ENCODE results near the gene CELF2.

Gene CELF2

DNA sequence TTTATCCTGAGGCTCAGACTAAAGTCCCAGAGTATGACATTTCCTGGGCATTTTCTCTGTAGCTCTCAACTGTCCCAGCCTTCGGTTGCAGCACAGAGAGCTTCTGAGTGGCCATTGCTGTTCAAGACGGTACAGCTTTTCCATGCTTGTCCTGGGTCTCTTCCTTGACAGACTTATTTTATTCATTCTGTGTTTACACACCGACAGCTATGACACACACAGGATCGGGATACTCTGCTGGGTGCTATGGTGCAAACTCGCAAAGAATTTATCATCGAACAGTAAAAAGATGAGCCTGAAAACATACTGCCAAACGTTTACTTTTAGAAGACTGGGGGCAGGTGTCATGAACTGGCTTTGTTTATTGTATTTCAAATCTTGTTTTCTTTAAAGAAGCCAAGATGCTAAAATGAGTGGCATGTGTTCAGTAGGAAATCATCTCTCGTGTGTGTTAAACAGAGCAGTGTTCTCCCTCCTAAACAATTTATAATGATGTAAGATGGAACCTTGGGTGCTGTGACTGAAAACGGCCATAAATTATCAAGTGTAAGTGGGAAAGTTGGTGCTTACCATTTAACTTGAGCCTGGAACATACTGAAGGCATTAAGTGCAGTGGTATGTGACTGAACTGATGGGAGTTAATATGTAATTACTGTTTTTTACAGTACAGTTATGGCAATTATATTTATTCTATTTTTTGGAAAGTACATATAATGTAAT lies 120.8 kb downstream of the CELF2 start:
- DNase-seq = no peak

DNA sequence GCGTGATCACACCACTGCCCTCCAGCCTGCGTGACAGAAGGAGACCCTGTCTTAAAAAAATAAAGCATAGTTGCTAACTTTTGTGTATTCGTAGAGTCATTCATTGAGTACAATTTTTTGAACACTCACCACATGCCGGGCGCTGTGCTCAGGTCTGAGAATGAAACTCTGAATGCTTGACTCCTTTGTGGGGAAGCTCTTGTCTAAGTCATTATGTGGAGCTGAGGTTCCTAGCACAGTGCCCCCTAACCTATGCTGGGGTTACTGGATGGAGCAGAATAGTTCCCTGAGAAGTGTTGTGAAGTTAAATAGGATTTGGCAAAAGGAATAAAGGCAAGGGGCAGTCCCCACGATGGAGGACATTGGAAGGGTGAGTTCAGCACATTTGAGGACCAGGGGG lies 123.3 kb downstream of the CELF2 start:
- no peak for DNase-seq

DNA sequence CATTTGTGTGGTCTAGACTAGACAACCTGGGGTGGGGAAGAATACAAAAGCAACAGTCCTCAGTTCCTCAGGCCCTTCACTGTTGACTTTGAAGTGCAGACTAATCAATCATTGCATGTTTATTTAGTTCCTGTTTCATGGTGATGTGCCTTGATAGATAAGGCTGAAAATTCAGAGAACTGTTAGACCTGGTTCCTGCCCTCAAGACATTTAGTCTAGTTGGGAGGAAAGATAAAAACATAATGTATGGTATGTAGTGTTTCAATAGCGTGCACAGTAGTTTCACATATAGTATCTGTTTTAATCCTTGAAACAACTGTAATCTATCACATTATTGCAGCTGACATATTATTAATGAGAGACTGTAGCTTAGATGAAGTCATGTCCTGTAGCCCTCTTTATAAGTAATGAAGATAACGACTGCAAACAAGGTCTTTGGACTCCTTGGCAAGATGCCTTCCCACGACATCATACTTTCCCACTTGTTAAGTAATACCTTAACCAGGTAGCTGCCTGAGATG lies 124.0 kb downstream of the CELF2 start:
- DNase-seq = no peak

GRCh38 chr10:11142777-11143176 lies 125.1 kb downstream of the CELF2 start:
- DNase-seq = no peak

DNA sequence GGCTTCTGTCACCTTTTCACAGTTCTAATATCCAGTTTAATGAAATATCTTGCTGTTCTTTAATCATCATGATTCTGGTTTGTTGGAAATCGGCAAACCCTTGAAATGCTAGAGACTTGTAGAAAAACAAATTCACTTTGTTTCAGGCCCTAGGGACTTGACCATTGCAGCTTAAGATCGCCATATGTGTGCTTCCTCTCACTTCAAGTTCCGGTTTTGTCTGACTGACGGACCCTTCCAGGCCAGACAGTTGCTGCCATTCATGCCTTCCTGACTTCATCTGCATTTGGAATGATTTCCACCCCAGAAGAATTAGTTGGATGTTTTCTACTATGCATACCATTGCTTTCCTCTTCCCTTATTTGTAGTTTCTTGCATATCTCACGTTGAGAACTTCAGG lies 125.6 kb downstream of the CELF2 start:
- no peak for DNase-seq

DNA sequence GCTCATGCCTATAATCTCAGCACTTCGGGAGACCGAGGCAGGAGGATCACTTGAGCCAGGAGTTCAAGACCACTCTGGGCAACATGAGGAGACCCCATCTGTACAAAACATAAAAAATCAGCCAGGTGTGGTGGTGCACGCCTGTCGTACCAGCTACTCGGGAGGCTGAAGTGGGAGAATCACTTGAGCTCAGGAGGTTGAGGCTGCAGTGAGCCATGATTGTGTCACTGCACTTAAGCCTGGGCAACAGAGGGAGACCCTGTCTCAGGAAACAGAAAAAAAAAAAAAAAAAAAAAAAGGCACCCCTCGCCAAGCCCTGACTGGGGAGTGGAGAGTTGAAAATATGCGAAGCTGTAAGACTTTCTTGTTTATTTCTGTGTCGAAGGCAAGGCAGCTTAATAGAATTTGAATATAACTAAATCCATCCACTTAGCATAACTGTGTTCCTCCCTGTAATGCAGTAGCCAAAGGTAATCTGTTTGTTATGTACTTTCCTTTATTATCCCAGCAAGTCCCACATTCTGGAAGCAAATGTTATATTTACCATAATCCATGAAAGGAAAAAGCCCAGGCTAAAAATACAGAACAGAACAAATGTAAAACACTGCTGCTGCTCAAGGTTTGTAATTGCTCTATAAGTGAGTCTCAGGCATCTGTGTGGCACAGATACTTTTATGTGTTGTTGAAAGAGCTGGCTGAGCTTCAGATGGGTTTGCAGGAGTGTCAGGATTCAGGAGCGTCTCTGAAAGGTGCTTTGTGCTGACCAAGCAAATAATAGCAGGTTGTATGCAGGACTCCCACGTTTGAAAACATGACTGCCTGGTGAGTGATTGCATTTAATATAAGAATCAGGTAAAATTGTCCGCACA lies 127.2 kb downstream of the CELF2 start:
- no peak for DNase-seq

DNA sequence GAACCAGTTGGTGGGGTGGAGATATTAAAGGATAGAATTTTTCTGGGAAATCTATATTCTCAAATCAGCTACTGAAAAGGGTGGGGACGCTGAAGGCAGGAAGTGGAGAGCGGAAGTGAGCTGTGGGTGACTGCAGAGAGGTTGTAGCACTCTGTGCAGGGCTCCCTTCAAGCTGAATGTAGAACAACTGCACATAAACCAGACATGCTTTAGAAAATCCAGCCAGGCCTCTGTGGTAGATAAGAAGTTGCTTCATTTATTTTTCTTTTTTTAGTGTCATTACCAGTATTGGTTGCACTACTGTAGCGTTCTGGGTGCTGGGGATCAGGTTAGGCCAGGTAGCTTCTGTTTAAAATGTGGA lies 127.8 kb downstream of the CELF2 start:
- DNase-seq = no peak

- DNase-seq = no peak
Observed at GRCh38 chr10:11146402-11147171, 128.9 kb downstream of the CELF2 start.

DNA sequence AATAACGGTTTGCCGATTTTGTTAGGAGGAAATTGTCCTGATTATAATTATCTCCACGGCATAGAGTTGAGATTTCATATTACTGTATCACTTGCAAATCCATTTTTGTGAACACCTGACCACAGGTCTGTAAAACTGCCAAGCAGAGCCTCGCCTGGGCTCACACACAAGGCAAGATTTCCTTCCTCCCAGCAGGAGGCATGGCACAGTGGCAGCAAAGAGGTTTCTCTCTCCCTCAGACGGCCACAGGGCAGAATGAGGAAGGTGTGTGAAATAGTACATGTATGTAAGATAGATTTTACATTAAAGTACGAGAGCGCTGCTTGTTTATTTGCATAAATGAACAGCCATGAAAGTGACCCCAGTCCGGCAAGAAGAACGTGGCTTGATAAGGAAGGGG lies 130.1 kb downstream of the CELF2 start:
- DNase-seq = no peak

DNA sequence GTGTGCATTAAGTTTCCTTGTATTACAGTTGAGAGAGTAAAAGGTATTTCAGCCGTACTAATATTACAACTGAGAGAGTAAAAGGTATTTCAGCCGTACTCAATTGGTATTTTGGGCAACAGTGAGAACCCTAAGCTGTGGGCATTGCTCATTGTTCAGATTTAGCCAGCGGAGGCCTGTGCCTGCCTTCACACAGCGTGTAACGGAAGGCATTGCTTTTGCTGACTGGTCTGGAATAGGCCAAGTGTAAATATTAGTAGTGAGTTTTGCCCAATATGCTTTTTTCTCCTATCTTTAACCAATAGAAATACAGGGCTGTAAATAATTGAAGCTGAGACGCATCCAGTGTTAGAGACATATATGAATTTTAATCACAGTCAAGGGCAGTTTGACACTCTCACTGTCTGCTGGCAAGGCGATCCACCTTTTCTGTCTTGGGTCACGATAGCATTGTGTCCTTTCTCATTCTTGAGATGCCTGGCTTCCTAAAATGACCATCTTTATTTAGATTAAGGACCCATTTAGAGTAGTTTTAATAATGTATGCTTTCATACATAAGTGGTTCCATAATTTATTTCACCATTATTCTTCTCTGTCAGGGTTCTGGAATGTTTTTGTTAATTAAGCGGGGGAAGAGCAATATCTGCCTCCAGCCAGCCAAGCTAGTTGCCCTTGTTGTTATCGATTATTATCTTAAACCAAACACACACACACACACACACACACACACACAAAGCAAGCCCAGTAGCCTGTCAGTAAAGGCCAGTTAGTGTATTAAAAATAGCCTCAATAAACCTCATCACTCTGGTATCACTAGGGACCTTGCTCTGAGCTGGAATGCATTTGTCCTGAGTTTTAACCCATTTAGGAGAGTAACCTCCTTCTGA lies 130.7 kb downstream of the CELF2 start:
- no peak for DNase-seq

- no peak for DNase-seq
Observed at GRCh38 chr10:11149807-11150141, 132.1 kb downstream of the CELF2 start.

DNA sequence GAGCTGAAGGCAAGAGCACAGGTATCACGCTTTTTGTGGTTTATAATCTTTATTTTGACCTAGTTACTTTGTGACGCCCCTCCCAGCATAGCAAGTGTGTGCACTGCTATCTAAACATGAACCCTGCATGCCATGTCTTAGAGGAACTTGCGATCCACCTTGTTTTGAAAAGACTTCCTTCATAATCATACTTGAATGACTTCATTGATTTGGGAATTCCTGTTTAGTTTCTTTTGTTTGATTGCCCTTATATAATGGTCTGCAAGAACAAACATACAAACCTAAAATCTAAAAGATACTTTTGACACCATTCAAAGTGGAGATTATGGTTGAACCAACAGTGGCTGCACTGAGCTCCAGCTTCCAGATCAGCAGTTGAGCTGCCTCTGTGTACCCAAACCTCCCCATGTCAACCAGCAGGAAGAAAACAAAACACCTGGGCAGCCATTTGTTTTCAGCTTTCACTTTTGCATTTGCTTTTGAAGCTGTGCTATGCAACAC lies 132.6 kb downstream of the CELF2 start:
- no peak for DNase-seq

- DNase-seq = no peak
Observed at GRCh38 chr10:11150879-11151415, 133.3 kb downstream of the CELF2 start.

GRCh38 chr10:11152801-11153200 lies 135.1 kb downstream of the CELF2 start:
- DNase-seq = no peak

DNA sequence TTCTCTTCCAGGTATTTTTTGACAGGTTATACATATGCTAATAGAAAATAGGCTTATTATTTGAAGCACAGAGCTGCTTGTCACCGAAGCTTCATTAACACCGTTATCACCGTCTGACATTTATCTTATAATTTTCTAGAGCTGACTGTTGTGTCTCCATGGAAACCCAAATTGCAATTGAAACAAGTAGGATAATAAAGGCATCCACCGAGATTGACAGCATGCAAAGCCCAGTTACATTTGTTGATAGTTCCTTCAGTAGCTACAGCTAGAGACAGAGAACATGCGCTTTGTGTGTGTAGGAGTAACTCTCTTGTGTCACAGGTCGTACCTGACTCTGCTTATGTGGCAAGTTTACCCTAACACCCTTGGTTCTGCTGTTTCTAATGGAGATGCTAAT lies 135.6 kb downstream of the CELF2 start:
- DNase-seq = no peak

DNA sequence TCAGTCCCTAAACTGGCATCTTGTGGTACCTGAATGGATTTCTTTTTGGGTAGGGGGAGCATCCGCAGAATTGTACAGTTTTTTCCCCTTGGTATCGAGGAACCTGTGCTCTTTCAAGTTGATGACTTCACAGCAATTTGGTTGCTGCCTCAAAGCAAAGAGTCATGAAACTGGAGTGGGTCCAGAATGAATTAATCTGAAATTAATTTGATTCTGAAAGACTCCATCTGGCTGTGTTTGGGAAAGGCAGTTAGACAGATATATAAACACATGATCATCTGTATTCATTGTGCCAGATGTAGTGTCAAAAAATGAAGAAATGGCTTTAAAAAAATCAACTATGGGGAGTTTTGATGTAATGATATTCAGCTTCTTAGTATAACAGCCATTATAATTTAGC lies 136.1 kb downstream of the CELF2 start:
- no peak for DNase-seq

DNA sequence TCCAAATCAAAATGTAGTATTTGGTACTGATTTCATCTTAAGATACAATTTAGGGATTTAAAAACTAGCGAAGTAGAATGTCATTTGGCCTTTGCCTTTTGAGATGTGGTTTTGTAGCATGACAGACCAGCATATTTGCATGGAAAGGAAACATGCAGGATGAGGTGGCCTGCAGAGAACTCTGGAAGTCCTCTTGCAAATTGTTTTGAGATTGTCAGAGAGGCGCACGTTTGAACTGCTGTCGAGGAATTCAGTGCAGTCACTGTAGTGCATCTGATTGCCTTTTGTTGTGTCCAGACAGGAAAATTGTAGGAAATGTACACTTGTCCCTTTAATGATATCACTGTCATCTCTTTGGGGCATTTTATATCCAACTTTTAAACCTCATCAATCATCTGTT lies 136.7 kb downstream of the CELF2 start:
- DNase-seq = no peak

DNA sequence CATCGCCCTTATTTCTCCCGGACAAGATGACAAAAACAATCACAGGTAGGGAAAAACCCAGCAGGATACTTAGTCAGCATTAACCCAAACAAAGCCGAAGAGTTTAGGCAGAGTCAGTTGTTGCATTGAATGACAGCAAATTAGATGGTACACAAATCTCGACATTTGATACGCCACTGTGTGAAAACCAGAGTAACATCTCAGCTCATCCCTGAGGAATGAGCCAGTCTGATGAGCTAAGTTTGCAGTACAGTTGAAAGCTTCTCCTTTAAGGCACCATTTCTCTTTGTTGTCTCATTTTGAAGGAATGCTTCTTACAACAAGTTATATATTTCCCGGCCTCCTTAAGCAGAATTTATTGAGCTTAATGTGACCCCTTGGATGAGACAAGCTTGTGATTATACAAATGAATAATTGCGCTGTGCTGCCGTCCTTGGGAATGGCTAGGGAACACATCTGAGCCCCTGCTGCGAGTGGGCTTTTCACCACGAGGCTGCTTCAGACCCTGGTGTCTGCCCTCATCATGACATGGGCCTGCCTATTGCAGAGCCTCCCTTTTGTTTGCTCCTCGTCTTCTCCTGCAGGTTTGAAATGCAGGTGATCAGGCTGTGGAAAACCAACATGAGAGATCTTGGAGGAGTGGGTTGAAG lies 137.3 kb downstream of the CELF2 start:
- no peak for DNase-seq

GRCh38 chr10:11156480-11156879 lies 138.8 kb downstream of the CELF2 start:
- DNase-seq = no peak

DNA sequence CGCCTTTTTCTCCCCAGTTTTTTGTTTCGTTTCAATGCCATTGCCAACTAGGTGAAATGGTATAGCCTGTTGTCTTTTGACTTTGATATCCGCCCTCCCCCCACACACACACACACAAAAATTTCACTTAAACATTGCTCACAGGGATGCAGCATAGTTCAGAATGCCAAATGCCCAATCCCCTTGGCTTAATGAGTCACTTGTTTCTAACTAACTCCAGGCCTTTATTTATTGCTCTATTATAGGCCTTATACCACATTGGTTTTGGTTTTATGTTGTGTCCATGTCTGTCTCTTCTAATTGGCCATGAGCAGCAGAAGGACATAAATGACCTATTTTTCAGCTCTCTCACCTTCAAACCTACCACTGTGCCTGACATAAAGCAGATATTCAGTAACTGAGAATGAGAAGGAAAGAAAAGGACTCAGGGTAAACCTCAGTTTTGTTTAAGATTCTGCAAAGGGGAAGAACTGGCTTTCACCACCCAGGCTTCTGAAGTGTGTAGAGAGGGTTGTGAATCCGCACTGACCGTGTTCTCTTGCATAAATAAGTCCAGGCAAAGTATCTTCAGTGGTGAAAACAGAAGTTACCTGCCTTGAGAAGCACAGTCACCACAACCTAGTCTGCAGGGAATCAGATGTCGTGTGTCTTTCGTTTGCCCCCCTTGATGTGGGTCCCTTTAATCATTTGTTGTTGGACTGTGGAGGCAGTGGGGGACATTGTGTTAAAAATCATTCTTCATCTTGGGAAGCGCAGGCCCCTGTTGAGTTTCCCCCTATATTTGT lies 139.8 kb downstream of the CELF2 start:
- DNase-seq = no peak

DNA sequence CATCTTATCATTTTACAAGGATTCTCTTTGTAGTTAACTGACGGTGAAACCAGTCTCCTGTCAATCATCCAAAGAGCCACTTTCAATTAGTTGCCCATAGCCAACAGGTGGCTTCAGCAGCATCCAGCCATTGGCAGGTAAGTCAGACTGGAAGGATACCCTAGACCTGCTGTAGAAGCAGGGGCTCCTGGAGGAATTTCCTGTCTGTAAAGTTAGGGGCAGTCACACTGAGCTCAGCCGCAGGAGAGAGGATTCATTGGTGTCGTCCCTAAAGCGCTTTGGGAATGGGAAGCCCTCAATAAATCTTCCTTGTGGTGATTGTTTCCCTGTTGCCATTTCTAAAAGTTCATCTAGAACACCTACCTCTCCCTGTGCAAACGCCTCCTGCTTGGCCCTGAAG lies 140.4 kb downstream of the CELF2 start:
- DNase-seq = no peak

All from NCI-H1105 (cell line).